ENCODE data around the gene ERC2.

ERC2 gene

GRCh38 chr3:55605443-55606236, 862.6 kb downstream of the ERC2 start:
- H3K4me3 ChIP-seq (ENCODE audit: low read depth, low read length, poor library complexity, severe bottlenecking), result no peak overlapping the region
- TF ChIP-seq, protein P1, sequence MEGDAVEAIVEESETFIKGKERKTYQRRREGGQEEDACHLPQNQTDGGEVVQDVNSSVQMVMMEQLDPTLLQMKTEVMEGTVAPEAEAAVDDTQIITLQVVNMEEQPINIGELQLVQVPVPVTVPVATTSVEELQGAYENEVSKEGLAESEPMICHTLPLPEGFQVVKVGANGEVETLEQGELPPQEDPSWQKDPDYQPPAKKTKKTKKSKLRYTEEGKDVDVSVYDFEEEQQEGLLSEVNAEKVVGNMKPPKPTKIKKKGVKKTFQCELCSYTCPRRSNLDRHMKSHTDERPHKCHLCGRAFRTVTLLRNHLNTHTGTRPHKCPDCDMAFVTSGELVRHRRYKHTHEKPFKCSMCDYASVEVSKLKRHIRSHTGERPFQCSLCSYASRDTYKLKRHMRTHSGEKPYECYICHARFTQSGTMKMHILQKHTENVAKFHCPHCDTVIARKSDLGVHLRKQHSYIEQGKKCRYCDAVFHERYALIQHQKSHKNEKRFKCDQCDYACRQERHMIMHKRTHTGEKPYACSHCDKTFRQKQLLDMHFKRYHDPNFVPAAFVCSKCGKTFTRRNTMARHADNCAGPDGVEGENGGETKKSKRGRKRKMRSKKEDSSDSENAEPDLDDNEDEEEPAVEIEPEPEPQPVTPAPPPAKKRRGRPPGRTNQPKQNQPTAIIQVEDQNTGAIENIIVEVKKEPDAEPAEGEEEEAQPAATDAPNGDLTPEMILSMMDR (IDR thresholded peaks at IDR 0.05; ENCODE audit: low read length), result no peak
- TF ChIP-seq EZH2 (IDR thresholded peaks at IDR 0.05; ENCODE audit: borderline replicate concordance, low read length), result no peak
- H3K36me3 ChIP-seq (ENCODE audit: insufficient read depth, low read length), result no peaks in the 10 kb centered on the region
- H3K9me2 ChIP-seq (ENCODE audit: low read depth, low read length), result no peaks in the 10 kb centered on the region
- H3K4me1 ChIP-seq (ENCODE audit: insufficient read depth, low read length, severe bottlenecking), result peaks cover 35% of the 10 kb centered on the region
- H3K9ac ChIP-seq (ENCODE audit: low read length), result no peak overlapping the region
- H3K27me3 ChIP-seq (ENCODE audit: insufficient read depth, low read length), result no peaks in the 10 kb centered on the region
- H3K9me3 ChIP-seq (ENCODE audit: low read length), result no peaks in the 10 kb centered on the region
- peak overlapping the region; percentile 84 for H3K27ac ChIP-seq (ENCODE audit: low read depth, low read length, poor library complexity, severe bottlenecking)
- no peaks in the 10 kb centered on the region for H3K79me2 ChIP-seq (ENCODE audit: insufficient read depth, low read length)
- no peaks in the 10 kb centered on the region for H4K20me1 ChIP-seq (ENCODE audit: insufficient read depth, low read length)
- no peaks in the 10 kb centered on the region for H3F3A ChIP-seq (ENCODE audit: insufficient read depth, low read length)
- H2AFZ ChIP-seq (ENCODE audit: low read length), result no peak overlapping the region
- H3K4me2 ChIP-seq (ENCODE audit: low read length), result no peak overlapping the region

DNA sequence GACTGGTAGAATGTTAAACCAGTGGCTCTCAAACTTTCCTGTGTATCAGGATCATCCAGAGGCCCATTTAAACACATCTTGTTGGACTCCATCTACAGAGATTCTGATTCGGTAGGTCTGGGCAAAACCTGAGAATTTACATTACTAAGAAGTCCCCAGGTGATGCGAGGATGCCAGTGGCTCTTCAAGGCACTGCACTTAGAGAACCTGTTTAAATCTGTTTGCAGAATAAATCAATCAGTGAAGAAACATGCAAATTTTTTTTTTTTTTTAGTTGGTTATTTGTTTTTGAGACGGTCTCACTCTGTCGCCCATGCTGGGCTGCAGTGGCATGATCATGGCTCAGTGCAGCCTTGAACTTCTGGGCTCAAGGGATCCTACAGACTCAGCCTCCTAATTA, 863.4 kb downstream of the ERC2 start:
- TF ChIP-seq, protein P1 (IDR thresholded peaks at IDR 0.05; ENCODE audit: low read length), result no peak
- TF ChIP-seq EZH2 (IDR thresholded peaks at IDR 0.05; ENCODE audit: borderline replicate concordance, low read length), result no peak
- H3K9me3 ChIP-seq (ENCODE audit: low read length), result no peaks in the 10 kb centered on the region
- no peak overlapping the region for H3K4me3 ChIP-seq (ENCODE audit: low read depth, low read length, poor library complexity, severe bottlenecking)
- peak overlapping the region; percentile 22; the same call in 1 of the 2 replicates for H3K4me2 ChIP-seq (ENCODE audit: low read length)
- no peaks in the 10 kb centered on the region for H4K20me1 ChIP-seq (ENCODE audit: insufficient read depth, low read length)
- no peaks in the 10 kb centered on the region for H3K27me3 ChIP-seq (ENCODE audit: insufficient read depth, low read length)
- H2AFZ ChIP-seq (ENCODE audit: low read length), result no peak overlapping the region
- peak overlapping the region; percentile 15; the same call in 1 of the 2 replicates for H3K9ac ChIP-seq (ENCODE audit: low read length)
- peak overlapping the region; percentile 84 for H3K27ac ChIP-seq (ENCODE audit: low read depth, low read length, poor library complexity, severe bottlenecking)
- H3K4me1 ChIP-seq (ENCODE audit: insufficient read depth, low read length, severe bottlenecking), result peaks cover 37% of the 10 kb centered on the region
- H3F3A ChIP-seq (ENCODE audit: insufficient read depth, low read length), result no peaks in the 10 kb centered on the region
- H3K79me2 ChIP-seq (ENCODE audit: insufficient read depth, low read length), result no peaks in the 10 kb centered on the region
- no peaks in the 10 kb centered on the region for H3K9me2 ChIP-seq (ENCODE audit: low read depth, low read length)
- no peaks in the 10 kb centered on the region for H3K36me3 ChIP-seq (ENCODE audit: insufficient read depth, low read length)

DNA sequence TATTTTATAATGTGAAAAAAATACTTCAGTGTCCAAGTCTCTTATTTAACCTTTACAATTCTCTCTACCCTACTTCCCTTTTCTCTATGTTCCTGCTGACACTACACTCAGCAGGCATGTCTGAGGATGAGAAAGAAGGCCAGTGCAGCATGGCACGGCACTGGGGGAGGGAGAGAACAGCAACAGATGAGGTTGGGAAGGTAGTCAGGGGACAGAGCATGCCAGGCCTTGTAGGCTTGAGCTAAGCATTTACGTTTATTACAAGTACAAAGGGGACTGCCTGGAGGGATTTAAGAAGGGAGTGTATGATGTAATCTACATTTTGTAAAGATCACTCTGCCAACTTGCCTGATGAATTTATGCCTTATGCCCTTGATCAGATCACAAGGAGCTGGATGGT, 863.9 kb downstream of the ERC2 start:
- peak overlapping the region; percentile 84 for H3K27ac ChIP-seq (ENCODE audit: low read depth, low read length, poor library complexity, severe bottlenecking)

More for the DNA sequence above, 863.9 kb downstream of the ERC2 start:
- no peaks in the 10 kb centered on the region for H3K9me3 ChIP-seq (ENCODE audit: low read length)
- H3K27me3 ChIP-seq (ENCODE audit: insufficient read depth, low read length), result no peaks in the 10 kb centered on the region
- H3K9me2 ChIP-seq (ENCODE audit: low read depth, low read length), result no peaks in the 10 kb centered on the region
- no peaks in the 10 kb centered on the region for H4K20me1 ChIP-seq (ENCODE audit: insufficient read depth, low read length)
- TF ChIP-seq EZH2 (IDR thresholded peaks at IDR 0.05; ENCODE audit: borderline replicate concordance, low read length), result no peak
- TF ChIP-seq, protein P1 (IDR thresholded peaks at IDR 0.05; ENCODE audit: low read length), result no peak
- peak overlapping the region; percentile 22; the same call in 1 of the 2 replicates for H3K4me2 ChIP-seq (ENCODE audit: low read length)
- H3K4me1 ChIP-seq (ENCODE audit: insufficient read depth, low read length, severe bottlenecking), result peaks cover 38% of the 10 kb centered on the region
- H2AFZ ChIP-seq (ENCODE audit: low read length), result no peak overlapping the region
- no peak overlapping the region for H3K4me3 ChIP-seq (ENCODE audit: low read depth, low read length, poor library complexity, severe bottlenecking)
- H3K9ac ChIP-seq (ENCODE audit: low read length), result peak overlapping the region; percentile 15; the same call in 1 of the 2 replicates
- H3F3A ChIP-seq (ENCODE audit: insufficient read depth, low read length), result no peaks in the 10 kb centered on the region
- H3K36me3 ChIP-seq (ENCODE audit: insufficient read depth, low read length), result no peaks in the 10 kb centered on the region
- H3K79me2 ChIP-seq (ENCODE audit: insufficient read depth, low read length), result no peaks in the 10 kb centered on the region
